IMR-90 (cell line): ENCODE measurements around the gene GPSM3. TPM values are rescaled to one million over a fixed set of nuclear protein-coding genes. Genes with fewer than 3 reads are reported as not detected.

ENCODE experiments used
- ATAC-seq: fragments of 200-7000 bp; cut with Tn5 transposase; 2 replicates; pipeline ENCODE4 v1.9.1; 2020; ENCODE audit warnings: low read depth, mild to moderate bottlenecking, moderate library complexity
- BruUV-seq: library from RNA; stranded (reverse); fragments of 400-500 nt; replicated peaks from 2 replicates; lab custom pipeline; 2021; lab: Mats Ljungman, UMichigan
- CTCF ChIA-PET: fragments of 300-600 bp; formaldehyde crosslinking; extraction: SDS; loops from one replicate; lab custom pipeline; 2021; ENCODE audit warnings: antibody characterized with exemption; lab: Yijun Ruan, JAX
- POLR2A ChIA-PET: fragments of 300-600 bp; sonication (Branson Sonifier 250); formaldehyde crosslinking; loops from one replicate; lab custom pipeline; 2022; ENCODE audit warnings: antibody characterized with exemption; ENCODE audit not compliant: unreplicated experiment; lab: Charles Lee
- DNase-seq: peaks from one replicate; pipeline ENCODE4 v3.0.0; 2013
- H2AFZ ChIP-seq: replicated peaks from 2 replicates; pipeline ENCODE3; 2013; ENCODE audit warnings: low read length, mild to moderate bottlenecking; ENCODE audit not compliant: poor library complexity
- H2AK5ac ChIP-seq: 2 replicates; pipeline ENCODE4 v1.6.1; 2013; ENCODE audit warnings: low read depth, low read length, inconsistent platforms
- H2AK9ac ChIP-seq: replicated peaks from 2 replicates; pipeline ENCODE3; 2013; ENCODE audit warnings: mild to moderate bottlenecking, low read depth, low read length, moderate library complexity; ENCODE audit not compliant: poor library complexity
- H2BK120ac ChIP-seq: 2 replicates; pipeline ENCODE4 v1.6.1; 2013; ENCODE audit warnings: low read depth, low read length, inconsistent platforms
- H2BK15ac ChIP-seq: 3 replicates; pipeline ENCODE4 v1.6.1; 2013; ENCODE audit warnings: low read depth, low read length, inconsistent platforms
- H2BK20ac ChIP-seq: 2 replicates; pipeline ENCODE4 v1.6.1; 2013; ENCODE audit warnings: low read depth, mild to moderate bottlenecking, inconsistent platforms, low read length, moderate library complexity
- H2BK5ac ChIP-seq: 2 replicates; pipeline ENCODE4 v1.6.1; 2013; ENCODE audit warnings: mild to moderate bottlenecking, low read depth, low read length, inconsistent platforms; ENCODE audit not compliant: poor library complexity, severe bottlenecking
- H3K14ac ChIP-seq: replicated peaks from 2 replicates; pipeline ENCODE4 v1.6.1; 2013; ENCODE audit warnings: low read depth, low read length, inconsistent platforms
- H3K18ac ChIP-seq: 2 replicates; pipeline ENCODE4 v1.6.1; 2013; ENCODE audit warnings: low read depth, low read length, control low read depth
- H3K23ac ChIP-seq: 2 replicates; pipeline ENCODE4 v1.6.1; 2013; ENCODE audit warnings: low read depth, low read length, inconsistent platforms
- H3K27ac ChIP-seq: 2 replicates; pipeline ENCODE4 v1.5.1; 2013; ENCODE audit warnings: mild to moderate bottlenecking, control low read depth, low read length; ENCODE audit not compliant: insufficient read depth
- H3K27me3 ChIP-seq: 2 replicates; pipeline ENCODE4 v1.6.1; 2013; ENCODE audit warnings: low read length; ENCODE audit not compliant: control insufficient read depth, insufficient read depth
- H3K36me3 ChIP-seq: 2 replicates; pipeline ENCODE4 v1.6.1; 2013; ENCODE audit warnings: low read length, mixed read lengths; ENCODE audit not compliant: control insufficient read depth, insufficient read depth
- H3K4ac ChIP-seq: 2 replicates; pipeline ENCODE4 v1.6.1; 2013; ENCODE audit warnings: low read depth, low read length, inconsistent platforms
- H3K4me1 ChIP-seq: 2 replicates; pipeline ENCODE4 v1.6.1; 2013; ENCODE audit warnings: low read length, mixed read lengths; ENCODE audit not compliant: control insufficient read depth, insufficient read depth
- H3K4me2 ChIP-seq: 2 replicates; pipeline ENCODE4 v1.6.1; 2013; ENCODE audit warnings: low read depth, mild to moderate bottlenecking, control low read depth, low read length, moderate library complexity
- H3K4me3 ChIP-seq: 2 replicates; pipeline ENCODE4 v1.5.1; 2013; ENCODE audit warnings: low read depth, mild to moderate bottlenecking, control low read depth, low read length, moderate library complexity; ENCODE audit not compliant: insufficient read depth
- H3K56ac ChIP-seq: 2 replicates; pipeline ENCODE4 v1.6.1; 2013; ENCODE audit warnings: low read length, inconsistent platforms; ENCODE audit not compliant: insufficient read depth; ENCODE audit errors: extremely low read depth
- H3K79me1 ChIP-seq, 2 experiments: 2 replicates each; pipeline ENCODE4 v1.6.1; 2013; ENCODE audit warnings: low read length in 2 of 2, inconsistent platforms in 1 of 2, low read depth in 1 of 2
- H3K9ac ChIP-seq: 2 replicates; pipeline ENCODE4 v1.6.1; 2013; ENCODE audit warnings: low read depth, low read length, control low read depth
- H3K9me1 ChIP-seq: 2 replicates; pipeline ENCODE4 v1.6.1; 2013; ENCODE audit warnings: low read length, inconsistent platforms; ENCODE audit not compliant: insufficient read depth
- H3K9me3 ChIP-seq: 2 replicates; pipeline ENCODE4 v1.6.1; 2013; ENCODE audit warnings: low read length; ENCODE audit not compliant: control insufficient read depth, insufficient read depth
- H4K20me1 ChIP-seq: 2 replicates; pipeline ENCODE4 v1.6.1; 2013; ENCODE audit warnings: low read length, inconsistent platforms; ENCODE audit not compliant: insufficient read depth
- H4K5ac ChIP-seq: 2 replicates; pipeline ENCODE4 v1.6.1; 2013; ENCODE audit warnings: mild to moderate bottlenecking, low read depth, low read length, control low read depth
- H4K8ac ChIP-seq, 2 experiments: 2 replicates each; pipeline ENCODE4 v1.6.1; 2013; ENCODE audit warnings: low read depth in 2 of 2, low read length in 2 of 2, control low read depth in 1 of 2, inconsistent platforms in 1 of 2
- H4K91ac ChIP-seq: 2 replicates; pipeline ENCODE4 v1.6.1; 2013; ENCODE audit warnings: low read depth, low read length, inconsistent platforms; ENCODE audit not compliant: insufficient read depth
- BHLHE40 ChIP-seq: fragments of 150-350 bp; IDR thresholded peaks from 2 replicates; pipeline ENCODE4 v1.6.1; 2016; ENCODE audit warnings: mild to moderate bottlenecking, low read depth, low read length
- CEBPB ChIP-seq: IDR thresholded peaks from 2 replicates; pipeline ENCODE4 v1.6.1; 2012; ENCODE audit warnings: low read depth, low read length, improper control_type of control experiment
- CHD1 ChIP-seq: IDR thresholded peaks from 2 replicates; pipeline ENCODE4 v1.6.1; 2012; ENCODE audit warnings: low read depth, low read length, improper control_type of control experiment
- FOS ChIP-seq: fragments of 150-350 bp; IDR thresholded peaks from 2 replicates; pipeline ENCODE4 v1.6.1; 2016; ENCODE audit warnings: low read depth, low read length
- MAFK ChIP-seq: IDR thresholded peaks from 2 replicates; pipeline ENCODE4 v1.6.1; 2012; ENCODE audit warnings: low read depth, low read length, improper control_type of control experiment
- MAZ ChIP-seq: IDR thresholded peaks from 2 replicates; pipeline ENCODE4 v1.6.1; 2012; ENCODE audit warnings: low read depth, mild to moderate bottlenecking, low read length, improper control_type of control experiment, moderate library complexity, borderline replicate concordance
- MXI1 ChIP-seq: IDR thresholded peaks from 2 replicates; pipeline ENCODE4 v1.6.1; 2012; ENCODE audit warnings: low read depth, mild to moderate bottlenecking, low read length, moderate library complexity, borderline replicate concordance
- NFE2L2 ChIP-seq: fragments of 150-350 bp; IDR thresholded peaks from 2 replicates; pipeline ENCODE4 v1.6.1; 2016; ENCODE audit warnings: low read depth, mild to moderate bottlenecking, low read length
- POLR2A ChIP-seq: IDR thresholded peaks from 2 replicates; pipeline ENCODE4 v1.6.1; 2012; ENCODE audit warnings: mild to moderate bottlenecking, low read depth, low read length
- RAD21 ChIP-seq: IDR thresholded peaks from 2 replicates; pipeline ENCODE4 v1.6.1; 2012; ENCODE audit warnings: low read length, improper control_type of control experiment
- RCOR1 ChIP-seq: IDR thresholded peaks from 2 replicates; pipeline ENCODE4 v1.6.1; 2012; ENCODE audit warnings: mild to moderate bottlenecking, low read length, improper control_type of control experiment; ENCODE audit not compliant: insufficient replicate concordance
- RFX5 ChIP-seq: IDR thresholded peaks from 2 replicates; pipeline ENCODE4 v1.8.0; 2012; ENCODE audit warnings: low read depth, mild to moderate bottlenecking, low read length, moderate library complexity
- SMC3 ChIP-seq: fragments of 150-350 bp; IDR thresholded peaks from 2 replicates; pipeline ENCODE4 v1.6.1; 2016; ENCODE audit warnings: low read depth, mild to moderate bottlenecking, antibody characterized with exemption, low read length, moderate library complexity
- WGBS, 2 experiments: methylation state at CpG; one replicate each; pipeline versions ENCODE4 v1.1.5 to v1.1.7; 2013; ENCODE audit warnings: missing lambda C conversion rate in 2 of 2; ENCODE audit not compliant: insufficient read length in 1 of 2; ENCODE audit errors: extremely low coverage in 2 of 2; 5-methylcytosine and 5-hydroxymethylcytosine counted together
- dilution Hi-C: fragments of 300-500 bp; cut with HindIII; formaldehyde crosslinking; loops from one replicate; pipeline ENCODE4 v1.14.3; 2018; ENCODE audit warnings: low sequenced_read_pairs; ENCODE audit not compliant: unreplicated experiment
- in situ Hi-C: fragments of 300-500 bp; cut with MboI; formaldehyde crosslinking; loops from 3 replicates; pipeline ENCODE4 v1.14.3; 2019; ENCODE audit warnings: low sequenced_read_pairs, inconsistent platforms, mixed read lengths
- intact Hi-C: fragments of 100-400 bp; cut with micrococcal nuclease; formaldehyde crosslinking; loops from 2 replicates; pipeline ENCODE4 v1.10.0; 2022
- polyA plus RNA-seq, 3 experiments: library from polyadenylated mRNA; depleted of rRNA; stranded (reverse); fragments of >200 nt; gene quantifications; 2 replicates each; pipeline ENCODE4 v1.2.3, GENCODE V29; 2012; ENCODE audit warnings: low replicate concordance in 1 of 3
- total RNA-seq: library from RNA; depleted of rRNA; stranded (reverse); fragments of >200 nt; gene quantifications from 2 replicates; pipeline ENCODE4 v1.2.3, GENCODE V29; 2012
- TF ChIP-seq, protein P1 (sequence below): fragments of 150-350 bp; IDR thresholded peaks from 2 replicates; pipeline ENCODE4 v1.6.1; 2017; ENCODE audit warnings: mild to moderate bottlenecking, antibody characterized with exemption, low read length, low read depth
- TF ChIP-seq, protein P2 (sequence below): fragments of 150-350 bp; IDR thresholded peaks from 2 replicates; pipeline ENCODE4 v1.6.1; 2016; ENCODE audit warnings: low read depth, mild to moderate bottlenecking, low read length, moderate library complexity, borderline replicate concordance
- TF ChIP-seq, protein P3 (sequence below): conservative IDR thresholded peaks from 2 replicates; pipeline ENCODE4 v1.5.1; 2012; ENCODE audit warnings: mild to moderate bottlenecking, low read depth, low read length, improper control_type of control experiment

Gene GPSM3
- total and polyA plus RNA-seq, 2 of the 4 experiments (the other 2 are of a cell fraction), result 3.0 to 9.8 TPM

DNA sequence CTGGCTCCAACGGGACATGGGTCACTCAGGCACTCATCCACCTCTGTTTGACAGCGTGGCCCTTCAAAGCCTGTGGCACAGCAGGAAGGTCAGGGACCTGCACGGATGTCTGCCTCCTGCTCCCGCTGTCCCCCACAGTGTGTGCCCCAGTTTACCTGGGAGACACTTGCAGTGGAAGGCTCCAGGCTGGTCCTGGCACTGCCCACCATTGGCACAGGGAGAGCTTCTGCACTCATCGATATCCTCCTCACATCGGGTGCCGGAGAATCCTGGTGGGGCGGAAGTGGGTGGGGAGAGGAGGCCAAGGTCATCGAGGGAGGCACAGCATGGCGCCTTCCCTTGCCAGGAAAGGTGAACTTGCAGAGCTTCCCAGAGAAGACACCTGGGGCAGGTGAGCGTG, 24.6 kb upstream of the GPSM3 start:
- Histone ChIP-seq H3K4me1 (no peaks in the 10 kb centered on the region), H2BK5ac (no peak overlapping the region), H4K91ac (no peak overlapping the region), H4K20me1 (no peaks in the 10 kb centered on the region), H3K23ac (no peak overlapping the region), H3K56ac (no peak overlapping the region), H2BK120ac (no peak overlapping the region), H4K5ac (no peak overlapping the region), H3K14ac (no peak overlapping the region), H2AFZ (no peak overlapping the region), H3K9ac (no peak overlapping the region), H3K27me3 (peaks cover 45% of the 10 kb centered on the region), H4K8ac (no peak overlapping the region), H2BK20ac (no peak overlapping the region), H2AK5ac (no peak overlapping the region), H2BK15ac (no peak overlapping the region), H3K18ac (no peak overlapping the region), H3K27ac (no peak overlapping the region), H3K36me3 (no peaks in the 10 kb centered on the region), H2AK9ac (no peak overlapping the region), H3K79me1 (no peaks in the 10 kb centered on the region), H3K9me3 (no peaks in the 10 kb centered on the region), H3K4ac (no peak overlapping the region), H3K4me3 (no peak overlapping the region), H3K4me2 (no peak overlapping the region), H3K9me1 (no peaks in the 10 kb centered on the region)
- in situ Hi-C loops, result no loop called here
- CTCF ChIA-PET, result no interaction called here
- TF ChIP-seq RFX5 (no peak), BHLHE40 (no peak), MAZ (no peak), RCOR1 (no peak), MXI1 (no peak), NFE2L2 (no peak), MAFK (no peak), POLR2A (no peak), CHD1 (no peak), SMC3 (no peak), CEBPB (no peak), RAD21 (no peak), FOS (no peak)
- TF ChIP-seq, protein P1, sequence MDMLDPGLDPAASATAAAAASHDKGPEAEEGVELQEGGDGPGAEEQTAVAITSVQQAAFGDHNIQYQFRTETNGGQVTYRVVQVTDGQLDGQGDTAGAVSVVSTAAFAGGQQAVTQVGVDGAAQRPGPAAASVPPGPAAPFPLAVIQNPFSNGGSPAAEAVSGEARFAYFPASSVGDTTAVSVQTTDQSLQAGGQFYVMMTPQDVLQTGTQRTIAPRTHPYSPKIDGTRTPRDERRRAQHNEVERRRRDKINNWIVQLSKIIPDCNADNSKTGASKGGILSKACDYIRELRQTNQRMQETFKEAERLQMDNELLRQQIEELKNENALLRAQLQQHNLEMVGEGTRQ, result no peak
- TF ChIP-seq, protein P2, sequence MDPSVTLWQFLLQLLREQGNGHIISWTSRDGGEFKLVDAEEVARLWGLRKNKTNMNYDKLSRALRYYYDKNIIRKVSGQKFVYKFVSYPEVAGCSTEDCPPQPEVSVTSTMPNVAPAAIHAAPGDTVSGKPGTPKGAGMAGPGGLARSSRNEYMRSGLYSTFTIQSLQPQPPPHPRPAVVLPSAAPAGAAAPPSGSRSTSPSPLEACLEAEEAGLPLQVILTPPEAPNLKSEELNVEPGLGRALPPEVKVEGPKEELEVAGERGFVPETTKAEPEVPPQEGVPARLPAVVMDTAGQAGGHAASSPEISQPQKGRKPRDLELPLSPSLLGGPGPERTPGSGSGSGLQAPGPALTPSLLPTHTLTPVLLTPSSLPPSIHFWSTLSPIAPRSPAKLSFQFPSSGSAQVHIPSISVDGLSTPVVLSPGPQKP, result no peak
- TF ChIP-seq, protein P3, sequence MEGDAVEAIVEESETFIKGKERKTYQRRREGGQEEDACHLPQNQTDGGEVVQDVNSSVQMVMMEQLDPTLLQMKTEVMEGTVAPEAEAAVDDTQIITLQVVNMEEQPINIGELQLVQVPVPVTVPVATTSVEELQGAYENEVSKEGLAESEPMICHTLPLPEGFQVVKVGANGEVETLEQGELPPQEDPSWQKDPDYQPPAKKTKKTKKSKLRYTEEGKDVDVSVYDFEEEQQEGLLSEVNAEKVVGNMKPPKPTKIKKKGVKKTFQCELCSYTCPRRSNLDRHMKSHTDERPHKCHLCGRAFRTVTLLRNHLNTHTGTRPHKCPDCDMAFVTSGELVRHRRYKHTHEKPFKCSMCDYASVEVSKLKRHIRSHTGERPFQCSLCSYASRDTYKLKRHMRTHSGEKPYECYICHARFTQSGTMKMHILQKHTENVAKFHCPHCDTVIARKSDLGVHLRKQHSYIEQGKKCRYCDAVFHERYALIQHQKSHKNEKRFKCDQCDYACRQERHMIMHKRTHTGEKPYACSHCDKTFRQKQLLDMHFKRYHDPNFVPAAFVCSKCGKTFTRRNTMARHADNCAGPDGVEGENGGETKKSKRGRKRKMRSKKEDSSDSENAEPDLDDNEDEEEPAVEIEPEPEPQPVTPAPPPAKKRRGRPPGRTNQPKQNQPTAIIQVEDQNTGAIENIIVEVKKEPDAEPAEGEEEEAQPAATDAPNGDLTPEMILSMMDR, result no peak
- ATAC-seq (no peak), DNase-seq (no peak)
- dilution Hi-C loops, result no loop called here
- 35% methylated on average over 4 of the region's 11 CpGs; no CpG with 5 or more reads in 1 of the 2 experiments for WGBS, 2 experiments
- POLR2A ChIA-PET, result no interaction called here
- intact Hi-C loops, result no loop called here
- BruUV-seq, result no TSS peak
